Adrenal gland (tissue), 12 donors: ENCODE measurements around the gene NRP1. TPM values are rescaled to one million over a fixed set of nuclear protein-coding genes. Genes with fewer than 3 reads are reported as not detected.

Experiments
- DNase-seq, 7 donors: peaks; one replicate each; pipeline ENCODE4 v3.0.0-alpha.2; 2019 to 2020
- H3K27ac ChIP-seq, 5 donors: fragments of 200-600 bp; sonication (generic) in 4 of 5; 1 replicate in 3 of 5; 2 replicates in 2 of 5; pipeline versions ENCODE4 v1.5.1 to v1.8.0; 2016 to 2020; ENCODE audit warnings: mild to moderate bottlenecking in 1 of 5
- H3K27me3 ChIP-seq: fragments of 200-600 bp; 2 replicates; pipeline ENCODE4 v1.8.0; 2021
- H3K36me3 ChIP-seq, 2 donors: fragments of 200-600 bp; replicated peaks in 1 of 2; 1 replicate in 1 of 2; 2 replicates in 1 of 2; pipeline versions ENCODE4 v1.5.1 to v1.8.0; 2018 to 2022
- H3K4me1 ChIP-seq, 2 donors: fragments of 200-600 bp; replicated peaks in 1 of 2; 1 replicate in 1 of 2; 2 replicates in 1 of 2; pipeline versions ENCODE4 v1.5.1 to v1.8.0; 2018 to 2021
- H3K4me3 ChIP-seq, 4 donors: fragments of 200-600 bp; sonication (generic) in 3 of 4; one replicate each; pipeline ENCODE4 v1.5.1; 2016 to 2018
- H3K9me3 ChIP-seq, 3 donors: fragments of 200-600 bp; sonication (generic) in 1 of 3; replicated peaks in 1 of 3; 1 replicate in 2 of 3; 2 replicates in 1 of 3; pipeline versions ENCODE4 v1.5.1 to v1.8.0; 2016 to 2021
- POLR2A ChIP-seq, 2 donors: fragments of 450-650 bp; IDR thresholded peaks; one replicate each; pipeline ENCODE4 v1.6.1; 2017; ENCODE audit warnings: antibody characterized with exemption in 2 of 2, mild to moderate bottlenecking in 2 of 2, moderate library complexity in 1 of 2
- WGBS, 4 donors: extraction: QIAGEN DNeasy Blood & Tissue Kit in 2 of 4; methylation state at CpG; one replicate each; pipeline versions ENCODE4 v1.1.5 to v1.1.7; 2013 to 2017; 5-methylcytosine and 5-hydroxymethylcytosine counted together
- intact Hi-C, 2 donors: fragments of 100-400 bp; cut with DNase I; formaldehyde crosslinking; loops; one replicate each; pipeline versions ENCODE4 v1.14.1 to v1.15.0; 2022 to 2023
- polyA plus RNA-seq, 3 donors: library from polyadenylated mRNA; stranded (reverse); fragments of 200-250 nt in 2 of 3; fragments of 350-450 nt in 1 of 3; fragmentation: Illumina TruSeq in 1 of 3; extraction: RNeasy Lipid Tissue Mini Kit (QIAGEN cat#74804) in 1 of 3; gene quantifications; one replicate each; pipeline ENCODE4 v1.2.3, GENCODE V29; 2013 to 2014
- total RNA-seq, 9 donors: library from RNA; depleted of rRNA in 4 of 9; stranded (reverse); fragments of >200 nt in 4 of 9; fragments of 120-200 nt in 1 of 9; fragmentation: NEBNext Ultra II Directional in 1 of 9; extraction: Animal tissue kit (Norgen Biotek cat#: 25700) in 1 of 9; gene quantifications; one replicate each; pipeline versions ENCODE4 v1.1.0 to v1.2.4, GENCODE V29; 2013 to 2023
- TF ChIP-seq, protein P1 (sequence below), 6 experiments: fragments of 450-650 bp in 4 of 6; fragments of 200-600 bp in 2 of 6; sonication (generic) in 1 of 6; IDR thresholded peaks; 1 replicate in 5 of 6; 2 replicates in 1 of 6; pipeline versions ENCODE4 v1.5.1 to v1.8.0; 2016 to 2021; ENCODE audit warnings: antibody characterized with exemption in 6 of 6, mild to moderate bottlenecking in 2 of 6, moderate library complexity in 1 of 6
- donor health status: healthy with polysubstance abuse.
- donor health status: Bipolar disorder and iron deficiency.
- donor health status: DM: yes; HTN: yes; CAD: no.
- donor health status: DM: no; HTN: no; CAD: no.
- donor health status: DM: no; HTN: no; CAD: no.
- donor health status: DM: yes; HTN: yes; CAD: no.

NRP1 gene
- total and polyA plus RNA-seq, 12 donors, result 20.2 to 151 (median 92.1) TPM

DNA sequence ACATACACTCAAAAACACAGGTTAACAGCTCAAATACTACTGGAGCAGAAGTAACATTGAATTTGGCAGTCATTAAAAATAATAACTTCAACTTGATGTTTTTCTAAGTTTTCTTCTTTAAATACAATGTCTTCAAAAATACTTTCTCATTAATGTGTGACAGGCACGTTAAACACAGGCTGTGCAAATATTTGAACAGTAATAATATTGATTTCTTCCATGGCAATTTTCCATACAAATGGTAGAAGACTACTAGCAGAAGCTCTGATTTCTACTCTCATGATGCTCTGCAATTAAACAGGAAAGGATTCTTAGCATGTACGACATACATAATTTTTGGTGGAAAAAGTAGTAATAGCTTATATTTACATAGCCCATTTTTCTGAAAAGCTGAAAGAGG lies 47.4 kb downstream of the NRP1 start:
- no peaks in the 10 kb centered on the region for H3K36me3 ChIP-seq
- no peak overlapping the region for H3K27ac ChIP-seq
- intact Hi-C loops, result no loop called here
- no peak overlapping the region for H3K4me3 ChIP-seq
- TF ChIP-seq, protein P1, sequence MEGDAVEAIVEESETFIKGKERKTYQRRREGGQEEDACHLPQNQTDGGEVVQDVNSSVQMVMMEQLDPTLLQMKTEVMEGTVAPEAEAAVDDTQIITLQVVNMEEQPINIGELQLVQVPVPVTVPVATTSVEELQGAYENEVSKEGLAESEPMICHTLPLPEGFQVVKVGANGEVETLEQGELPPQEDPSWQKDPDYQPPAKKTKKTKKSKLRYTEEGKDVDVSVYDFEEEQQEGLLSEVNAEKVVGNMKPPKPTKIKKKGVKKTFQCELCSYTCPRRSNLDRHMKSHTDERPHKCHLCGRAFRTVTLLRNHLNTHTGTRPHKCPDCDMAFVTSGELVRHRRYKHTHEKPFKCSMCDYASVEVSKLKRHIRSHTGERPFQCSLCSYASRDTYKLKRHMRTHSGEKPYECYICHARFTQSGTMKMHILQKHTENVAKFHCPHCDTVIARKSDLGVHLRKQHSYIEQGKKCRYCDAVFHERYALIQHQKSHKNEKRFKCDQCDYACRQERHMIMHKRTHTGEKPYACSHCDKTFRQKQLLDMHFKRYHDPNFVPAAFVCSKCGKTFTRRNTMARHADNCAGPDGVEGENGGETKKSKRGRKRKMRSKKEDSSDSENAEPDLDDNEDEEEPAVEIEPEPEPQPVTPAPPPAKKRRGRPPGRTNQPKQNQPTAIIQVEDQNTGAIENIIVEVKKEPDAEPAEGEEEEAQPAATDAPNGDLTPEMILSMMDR (IDR thresholded peaks at IDR 0.05), result no peak
- H3K27me3 ChIP-seq, result no peaks in the 10 kb centered on the region
- peaks cover 0 to 35% of the 10 kb centered on the region in 2 donors for H3K4me1 ChIP-seq
- no peaks in the 10 kb centered on the region for H3K9me3 ChIP-seq
- 73 to 86% (median 83%) methylated on average over 2 of the region's 2 CpGs for WGBS, 4 donors
- DNase-seq, result no peak

- Histone ChIP-seq H3K9me3 (no peaks in the 10 kb centered on the region), H3K4me1 (peaks cover 0 to 29% of the 10 kb centered on the region in 2 donors), H3K36me3 (no peaks in the 10 kb centered on the region), H3K27ac (no peak overlapping the region), H3K4me3 (no peak overlapping the region), H3K27me3 (no peaks in the 10 kb centered on the region)
- DNase-seq, result no peak
- intact Hi-C loops, result no loop called here
- 62 to 73% (median 71%) methylated on average over 4 of the region's 4 CpGs for WGBS, 4 donors
- TF ChIP-seq, protein P1 (IDR thresholded peaks at IDR 0.05), result no peak
- no peak for TF ChIP-seq POLR2A (IDR thresholded peaks at IDR 0.05)
Measured at GRCh38 chr10:33286157-33286934, 48.1 kb downstream of the NRP1 start.

- Histone ChIP-seq H3K27ac (no peak overlapping the region), H3K4me3 (no peak overlapping the region), H3K9me3 (no peaks in the 10 kb centered on the region), H3K27me3 (no peaks in the 10 kb centered on the region), H3K36me3 (no peaks in the 10 kb centered on the region), H3K4me1 (peaks cover 0 to 22% of the 10 kb centered on the region in 2 donors)
- no peak for TF ChIP-seq POLR2A (IDR thresholded peaks at IDR 0.05)
- TF ChIP-seq, protein P1 (IDR thresholded peaks at IDR 0.05), result no peak
- no peak for DNase-seq
- WGBS, 4 donors, result 88 to 96% (median 91%) methylated on average over 2 of the region's 2 CpGs
- intact Hi-C loops, result no loop called here
Measured at GRCh38 chr10:33284945-33285344, 49.5 kb downstream of the NRP1 start.

- Histone ChIP-seq H3K36me3 (no peaks in the 10 kb centered on the region), H3K9me3 (no peaks in the 10 kb centered on the region), H3K4me3 (no peak overlapping the region), H3K27me3 (no peaks in the 10 kb centered on the region), H3K27ac (no peak overlapping the region), H3K4me1 (peaks cover 0 to 8% of the 10 kb centered on the region in 2 donors)
- no peak for DNase-seq
- intact Hi-C loops, result no loop called here
- 55 to 67% (median 63%) methylated on average over 5 of the region's 5 CpGs for WGBS, 4 donors
- TF ChIP-seq POLR2A (IDR thresholded peaks at IDR 0.05), result no peak
- TF ChIP-seq, protein P1 (IDR thresholded peaks at IDR 0.05), result no peak
Measured at GRCh38 chr10:33279811-33280602, 54.5 kb downstream of the NRP1 start.
